Astrocyte of the cerebellum (primary cell): ENCODE measurements around the gene AMTN.
"Not testable (repeated sequence)": the region's sequence is repeated elsewhere in the genome, so short reads cannot be mapped to it uniquely, and the experiment has no call there.

Source experiments
- DNase-seq: peaks from one replicate; pipeline ENCODE4 v3.0.0-alpha.2; 2011; ENCODE audit warnings: low read depth
- H3K4me3 ChIP-seq: 2 replicates; pipeline ENCODE4 v1.5.1; 2011; ENCODE audit warnings: mild to moderate bottlenecking, low read depth, low read length, moderate library complexity
- in situ Hi-C: cut with HindIII; loops from 2 replicates; pipeline ENCODE4 v1.10.0; 2017; ENCODE audit warnings: low sequenced_read_pairs
- TF ChIP-seq, protein P1 (sequence below): IDR thresholded peaks from 2 replicates; pipeline ENCODE4 v1.5.1; 2012; ENCODE audit warnings: low read length, low read depth, moderate library complexity, mild to moderate bottlenecking; ENCODE audit errors: missing control alignments

Gene AMTN, protein sequence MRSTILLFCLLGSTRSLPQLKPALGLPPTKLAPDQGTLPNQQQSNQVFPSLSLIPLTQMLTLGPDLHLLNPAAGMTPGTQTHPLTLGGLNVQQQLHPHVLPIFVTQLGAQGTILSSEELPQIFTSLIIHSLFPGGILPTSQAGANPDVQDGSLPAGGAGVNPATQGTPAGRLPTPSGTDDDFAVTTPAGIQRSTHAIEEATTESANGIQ

DNA sequence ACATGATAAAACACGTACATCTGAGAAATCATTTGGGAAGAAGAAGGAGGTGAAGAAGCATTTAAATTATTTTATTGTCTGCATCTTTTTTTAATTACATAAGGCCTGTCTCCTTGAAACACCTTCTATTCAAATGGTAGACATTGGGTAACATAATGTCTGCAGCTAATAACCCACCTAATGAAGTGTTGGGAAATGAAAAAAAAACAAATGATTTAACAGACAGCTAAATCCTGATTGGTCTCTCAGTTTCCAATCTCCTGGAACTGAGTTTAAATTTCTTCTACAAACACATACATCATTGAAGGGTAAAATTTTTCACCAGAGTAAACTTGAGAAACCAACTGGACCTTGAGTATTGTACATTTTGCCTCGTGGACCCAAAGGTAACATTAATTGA is at the start of gene AMTN:
AMTN (plus strand) TSS at position 301 of the 400 bp plus-strand sequence. CDS start 209 bp downstream, outside the sequence.
- no peak for DNase-seq
- in situ Hi-C loops = no loop called here
- TF ChIP-seq, protein P1, sequence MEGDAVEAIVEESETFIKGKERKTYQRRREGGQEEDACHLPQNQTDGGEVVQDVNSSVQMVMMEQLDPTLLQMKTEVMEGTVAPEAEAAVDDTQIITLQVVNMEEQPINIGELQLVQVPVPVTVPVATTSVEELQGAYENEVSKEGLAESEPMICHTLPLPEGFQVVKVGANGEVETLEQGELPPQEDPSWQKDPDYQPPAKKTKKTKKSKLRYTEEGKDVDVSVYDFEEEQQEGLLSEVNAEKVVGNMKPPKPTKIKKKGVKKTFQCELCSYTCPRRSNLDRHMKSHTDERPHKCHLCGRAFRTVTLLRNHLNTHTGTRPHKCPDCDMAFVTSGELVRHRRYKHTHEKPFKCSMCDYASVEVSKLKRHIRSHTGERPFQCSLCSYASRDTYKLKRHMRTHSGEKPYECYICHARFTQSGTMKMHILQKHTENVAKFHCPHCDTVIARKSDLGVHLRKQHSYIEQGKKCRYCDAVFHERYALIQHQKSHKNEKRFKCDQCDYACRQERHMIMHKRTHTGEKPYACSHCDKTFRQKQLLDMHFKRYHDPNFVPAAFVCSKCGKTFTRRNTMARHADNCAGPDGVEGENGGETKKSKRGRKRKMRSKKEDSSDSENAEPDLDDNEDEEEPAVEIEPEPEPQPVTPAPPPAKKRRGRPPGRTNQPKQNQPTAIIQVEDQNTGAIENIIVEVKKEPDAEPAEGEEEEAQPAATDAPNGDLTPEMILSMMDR = no peak
- no peak within 1 kb of the TSS for H3K4me3 ChIP-seq

DNA sequence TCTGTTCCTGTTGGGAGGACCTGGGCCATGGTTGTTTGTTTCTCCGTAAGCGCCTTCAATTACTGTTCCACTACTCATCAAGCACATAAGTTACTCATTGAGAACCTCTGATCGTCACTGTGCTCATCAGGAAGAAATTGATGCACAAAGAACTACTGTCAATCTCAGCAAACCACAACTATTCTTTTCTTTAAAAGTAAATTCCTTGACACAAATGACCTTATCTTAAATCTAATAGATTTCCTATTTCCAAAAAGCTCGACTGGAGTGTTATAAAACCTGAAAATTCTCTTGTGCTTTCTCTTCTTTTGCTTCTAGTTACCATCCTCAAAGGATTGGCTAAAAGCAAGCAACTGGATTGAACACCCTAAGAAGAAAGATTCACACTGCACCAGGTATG is 46.5 kb upstream of the AMTN start, which contains the start of gene MUC7:
MUC7 (plus strand) TSS at position 301 of the 400 bp plus-strand sequence. CDS start 1,825 bp downstream, outside the sequence.
- in situ Hi-C loops = no loop called here
- no peak within 1 kb of the TSS for H3K4me3 ChIP-seq
- no peak for DNase-seq
- TF ChIP-seq, protein P1 = no peak

DNA sequence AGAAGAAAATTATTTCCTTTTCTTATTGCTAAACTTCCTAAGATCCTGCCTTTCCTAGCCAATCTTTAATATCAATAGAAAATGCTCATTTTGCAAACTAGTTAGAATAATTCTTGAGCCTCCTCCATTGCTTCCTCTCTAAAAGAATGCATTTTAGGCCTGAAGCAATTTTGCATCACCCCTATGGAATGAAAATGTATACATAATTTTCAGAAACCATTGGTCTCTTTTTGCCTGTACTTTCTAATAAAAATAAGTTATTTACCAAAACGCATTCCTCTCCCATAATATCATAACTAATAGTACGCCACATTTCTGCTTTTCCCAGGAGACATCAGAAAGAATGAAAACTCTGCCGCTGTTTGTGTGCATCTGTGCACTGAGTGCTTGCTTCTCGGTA is 44.7 kb upstream of the AMTN start:
- H3K4me3 ChIP-seq = no peak overlapping the region
- TF ChIP-seq, protein P1 = no peak
- in situ Hi-C loops = no loop called here
- DNase-seq = no peak

DNA sequence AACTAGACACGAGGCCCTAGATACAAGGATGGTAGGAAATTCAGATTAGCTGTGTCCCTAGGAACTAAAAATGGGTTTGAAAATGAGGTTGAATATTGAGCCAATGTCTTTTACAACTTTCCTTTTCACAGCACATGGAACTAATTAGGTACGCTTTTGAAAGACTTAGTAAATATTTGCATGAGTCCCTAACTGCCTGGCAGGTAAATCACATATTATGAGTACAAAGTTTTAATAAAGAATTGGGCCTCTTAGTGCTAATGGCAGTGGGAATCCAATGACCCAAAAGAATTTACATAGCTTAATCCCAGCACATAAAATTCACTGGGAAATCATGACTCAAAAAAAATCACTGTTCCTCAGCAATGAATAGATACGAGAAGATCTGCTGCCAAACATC is 29.6 kb upstream of the AMTN start:
- DNase-seq = peak; percentile 16
- in situ Hi-C loops = no loop called here
- TF ChIP-seq, protein P1 = no peak
- no peak overlapping the region for H3K4me3 ChIP-seq

DNA sequence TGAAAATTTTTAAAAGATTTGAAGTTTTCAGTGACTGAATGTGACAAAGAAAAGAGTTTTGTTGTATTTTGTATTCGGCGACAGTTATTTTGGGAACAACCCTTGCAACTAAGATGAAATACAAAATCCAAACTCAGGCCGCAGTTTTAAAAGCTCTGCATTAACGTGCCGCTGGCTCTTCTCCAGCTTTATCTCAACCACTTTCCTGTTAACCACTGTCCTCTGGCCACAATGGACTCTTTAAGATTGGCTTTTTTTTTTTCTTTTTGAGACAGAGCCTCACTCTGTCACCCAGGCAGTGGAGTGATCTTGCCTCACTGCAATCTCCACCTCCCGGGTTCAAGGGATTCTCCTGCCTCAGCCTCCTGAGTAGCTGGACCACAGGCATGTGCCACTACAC is 22.1 kb upstream of the AMTN start:
- H3K4me3 ChIP-seq = no peak overlapping the region
- no peak for DNase-seq
- in situ Hi-C loops = no loop called here
- TF ChIP-seq, protein P1 = no peak

DNA sequence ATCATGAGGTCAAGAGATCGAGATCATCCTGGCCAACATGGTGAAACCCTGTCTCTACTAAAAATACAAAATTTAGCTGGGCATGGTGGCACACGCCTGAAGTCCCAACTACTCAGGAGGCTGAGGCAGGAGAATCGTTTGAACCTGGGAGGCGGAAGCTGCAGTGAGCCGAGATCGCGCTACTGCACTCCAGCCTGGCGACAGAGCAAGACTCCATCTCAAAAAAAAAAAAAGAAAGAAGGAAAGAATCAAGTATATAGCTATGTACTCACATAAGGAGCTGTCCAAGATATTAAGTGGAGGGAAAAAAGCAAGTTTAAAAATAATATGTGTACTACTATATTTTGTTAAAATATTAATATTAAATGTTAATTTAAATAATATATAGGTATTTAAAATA is 16.5 kb upstream of the AMTN start:
- H3K4me3 ChIP-seq, in situ Hi-C loops, DNase-seq: not testable (repeated sequence)

DNA sequence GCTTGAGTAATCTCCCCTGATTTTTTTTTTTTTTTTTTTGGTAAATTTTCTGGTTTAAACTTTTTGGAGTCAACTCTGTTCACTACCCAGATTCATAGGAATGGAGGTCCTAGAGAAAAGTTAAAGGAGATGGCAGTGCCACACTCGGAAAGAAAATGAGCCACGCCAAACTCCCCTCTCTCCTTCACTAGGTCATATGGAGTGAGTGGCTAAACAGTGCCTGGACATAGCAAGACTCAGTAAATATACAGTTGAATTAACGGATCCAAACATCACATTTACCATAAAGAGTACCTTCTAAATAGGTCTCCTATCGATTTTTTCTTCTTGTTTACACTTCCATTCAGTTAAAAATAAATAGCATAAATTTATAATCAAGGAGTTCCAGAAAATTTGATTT is 13.6 kb upstream of the AMTN start:
- TF ChIP-seq, protein P1 = no peak
- H3K4me3 ChIP-seq = no peak overlapping the region
- DNase-seq = no peak
- in situ Hi-C loops = no loop called here
